Inflammatory macrophage treated with lipopolysaccharide for 1 hour (primary cell): ENCODE measurements around the gene PLCH2.
A peak's percentile ranks its signal among the peaks of the same experiment; 100 is the strongest.
"Not testable (repeated sequence)": the region's sequence is repeated elsewhere in the genome, so short reads cannot be mapped to it uniquely, and the experiment has no call there.

Source experiments
- DNase-seq, 2 donors: peaks; one replicate each; pipeline ENCODE4 v3.0.0-alpha.2; 2020 to 2022

PLCH2 gene, protein sequence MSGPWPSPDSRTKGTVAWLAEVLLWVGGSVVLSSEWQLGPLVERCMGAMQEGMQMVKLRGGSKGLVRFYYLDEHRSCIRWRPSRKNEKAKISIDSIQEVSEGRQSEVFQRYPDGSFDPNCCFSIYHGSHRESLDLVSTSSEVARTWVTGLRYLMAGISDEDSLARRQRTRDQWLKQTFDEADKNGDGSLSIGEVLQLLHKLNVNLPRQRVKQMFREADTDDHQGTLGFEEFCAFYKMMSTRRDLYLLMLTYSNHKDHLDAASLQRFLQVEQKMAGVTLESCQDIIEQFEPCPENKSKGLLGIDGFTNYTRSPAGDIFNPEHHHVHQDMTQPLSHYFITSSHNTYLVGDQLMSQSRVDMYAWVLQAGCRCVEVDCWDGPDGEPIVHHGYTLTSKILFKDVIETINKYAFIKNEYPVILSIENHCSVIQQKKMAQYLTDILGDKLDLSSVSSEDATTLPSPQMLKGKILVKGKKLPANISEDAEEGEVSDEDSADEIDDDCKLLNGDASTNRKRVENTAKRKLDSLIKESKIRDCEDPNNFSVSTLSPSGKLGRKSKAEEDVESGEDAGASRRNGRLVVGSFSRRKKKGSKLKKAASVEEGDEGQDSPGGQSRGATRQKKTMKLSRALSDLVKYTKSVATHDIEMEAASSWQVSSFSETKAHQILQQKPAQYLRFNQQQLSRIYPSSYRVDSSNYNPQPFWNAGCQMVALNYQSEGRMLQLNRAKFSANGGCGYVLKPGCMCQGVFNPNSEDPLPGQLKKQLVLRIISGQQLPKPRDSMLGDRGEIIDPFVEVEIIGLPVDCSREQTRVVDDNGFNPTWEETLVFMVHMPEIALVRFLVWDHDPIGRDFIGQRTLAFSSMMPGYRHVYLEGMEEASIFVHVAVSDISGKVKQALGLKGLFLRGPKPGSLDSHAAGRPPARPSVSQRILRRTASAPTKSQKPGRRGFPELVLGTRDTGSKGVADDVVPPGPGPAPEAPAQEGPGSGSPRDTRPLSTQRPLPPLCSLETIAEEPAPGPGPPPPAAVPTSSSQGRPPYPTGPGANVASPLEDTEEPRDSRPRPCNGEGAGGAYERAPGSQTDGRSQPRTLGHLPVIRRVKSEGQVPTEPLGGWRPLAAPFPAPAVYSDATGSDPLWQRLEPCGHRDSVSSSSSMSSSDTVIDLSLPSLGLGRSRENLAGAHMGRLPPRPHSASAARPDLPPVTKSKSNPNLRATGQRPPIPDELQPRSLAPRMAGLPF (N-terminal part only)

DNA sequence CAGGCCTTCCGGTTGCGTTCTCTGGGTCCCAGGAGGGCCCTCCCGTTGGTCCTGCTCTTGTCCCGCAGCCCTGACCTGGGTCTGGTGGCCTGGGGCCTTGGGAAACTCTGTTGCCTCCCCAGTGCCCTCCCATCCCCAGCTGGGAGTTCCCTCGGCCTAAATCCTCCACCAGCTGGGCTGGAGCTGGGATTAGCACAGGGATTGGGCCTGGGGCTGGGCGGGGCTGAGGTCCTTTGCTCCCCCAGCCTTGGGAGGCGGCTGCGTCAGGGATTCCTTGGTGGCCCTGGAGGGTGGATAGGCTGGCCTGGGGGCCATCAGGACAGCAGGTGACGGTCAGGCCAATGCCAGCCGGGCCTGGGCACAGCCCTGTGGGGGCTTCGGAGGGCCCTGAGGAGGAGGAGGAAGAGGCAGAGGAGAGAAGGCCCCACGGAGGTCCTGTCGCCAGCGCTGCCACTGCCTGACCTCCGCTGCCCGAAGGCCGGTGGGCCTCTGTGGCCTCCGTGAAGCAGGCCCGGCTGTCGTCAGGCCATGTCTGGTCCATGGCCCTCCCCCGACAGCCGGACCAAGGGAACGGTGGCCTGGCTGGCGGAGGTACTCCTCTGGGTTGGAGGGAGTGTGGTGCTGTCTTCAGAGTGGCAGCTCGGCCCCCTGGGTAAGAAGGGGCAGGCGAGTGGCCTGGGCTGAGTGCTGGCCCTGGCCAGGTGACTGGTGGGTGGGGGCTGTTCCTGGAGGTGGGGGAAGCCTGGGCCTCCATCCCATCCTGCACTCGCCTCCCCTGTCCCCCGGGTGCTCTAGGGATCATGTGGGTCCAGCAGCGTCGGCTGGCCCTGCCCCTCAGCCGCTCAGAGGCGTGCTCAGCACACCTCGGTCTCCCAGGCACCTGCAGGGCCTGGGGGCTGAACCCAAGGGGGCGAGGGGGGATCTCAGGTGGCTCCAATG lies at the start of gene PLCH2:
TSS of gene PLCH2 (plus strand) at position 229 of the 939 bp plus-strand sequence. CDS start at position 529, 300 bp downstream.
- DNase-seq, result no peak

DNA sequence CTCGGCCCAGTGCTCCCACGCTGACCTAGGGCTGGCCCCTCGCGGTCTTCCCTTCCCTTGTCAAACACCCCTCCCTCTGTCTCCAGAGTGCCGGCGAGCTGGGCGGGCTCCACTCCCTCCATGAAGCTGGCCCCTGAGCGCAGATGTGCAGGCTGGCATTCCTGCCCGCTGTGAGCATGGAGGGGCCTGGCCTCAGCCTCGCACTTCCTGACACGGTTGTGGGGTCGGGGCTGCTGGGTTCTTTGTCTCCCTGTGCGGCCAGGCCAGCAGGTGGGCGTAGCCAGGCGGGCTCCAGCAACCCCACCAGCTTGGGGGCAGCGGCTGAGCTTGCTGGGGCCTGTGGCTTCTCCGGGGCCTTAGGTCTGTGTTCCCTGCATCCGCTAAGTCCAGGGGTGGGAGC lies 49.5 kb upstream of the PLCH2 start:
- no peak for DNase-seq

DNA sequence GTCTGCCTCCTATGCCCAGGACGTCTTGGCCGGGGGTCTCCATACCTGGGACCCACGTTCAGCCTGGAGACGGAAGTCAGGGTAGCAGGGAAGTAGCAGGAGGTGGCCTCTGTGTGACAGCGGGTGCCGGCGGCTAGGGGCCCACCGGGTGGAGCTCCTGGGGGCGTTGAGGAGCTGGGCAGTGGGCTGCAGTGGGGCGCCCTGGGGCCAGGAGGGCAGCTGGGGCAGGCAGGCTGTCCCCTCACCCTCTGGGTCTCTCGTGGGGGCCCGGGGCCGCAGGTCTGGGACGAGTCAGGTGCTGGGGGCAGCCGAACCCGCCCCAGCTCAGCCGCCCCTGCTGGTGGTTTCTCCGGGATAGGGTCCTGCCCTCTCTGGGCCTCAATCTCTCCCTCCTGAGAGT lies 49.0 kb upstream of the PLCH2 start:
- no peak for DNase-seq

DNA sequence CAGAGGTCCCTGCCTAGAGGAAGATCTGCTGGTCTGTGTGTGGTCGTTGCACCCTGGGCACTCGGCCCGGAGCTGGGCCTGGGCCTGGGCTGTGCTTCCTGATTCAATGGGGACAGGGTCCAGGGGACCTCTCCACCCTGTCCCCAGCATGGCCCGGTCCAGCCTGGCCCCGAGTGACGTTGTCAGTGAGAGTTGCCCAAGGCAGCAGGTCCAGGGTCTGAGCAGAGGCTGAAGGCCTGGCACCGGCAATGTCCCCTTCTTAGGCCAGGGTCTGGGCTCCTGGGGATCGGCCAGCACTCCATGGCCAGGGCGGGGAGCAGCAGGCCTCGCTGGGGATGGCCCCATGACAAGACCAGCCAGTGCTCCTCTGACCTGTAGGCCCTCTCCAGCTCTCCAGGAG lies 48.1 kb upstream of the PLCH2 start:
- no peak for DNase-seq

- DNase-seq, result no peak
Observed at GRCh38 chr1:2428490-2428889, 47.6 kb upstream of the PLCH2 start.

DNA sequence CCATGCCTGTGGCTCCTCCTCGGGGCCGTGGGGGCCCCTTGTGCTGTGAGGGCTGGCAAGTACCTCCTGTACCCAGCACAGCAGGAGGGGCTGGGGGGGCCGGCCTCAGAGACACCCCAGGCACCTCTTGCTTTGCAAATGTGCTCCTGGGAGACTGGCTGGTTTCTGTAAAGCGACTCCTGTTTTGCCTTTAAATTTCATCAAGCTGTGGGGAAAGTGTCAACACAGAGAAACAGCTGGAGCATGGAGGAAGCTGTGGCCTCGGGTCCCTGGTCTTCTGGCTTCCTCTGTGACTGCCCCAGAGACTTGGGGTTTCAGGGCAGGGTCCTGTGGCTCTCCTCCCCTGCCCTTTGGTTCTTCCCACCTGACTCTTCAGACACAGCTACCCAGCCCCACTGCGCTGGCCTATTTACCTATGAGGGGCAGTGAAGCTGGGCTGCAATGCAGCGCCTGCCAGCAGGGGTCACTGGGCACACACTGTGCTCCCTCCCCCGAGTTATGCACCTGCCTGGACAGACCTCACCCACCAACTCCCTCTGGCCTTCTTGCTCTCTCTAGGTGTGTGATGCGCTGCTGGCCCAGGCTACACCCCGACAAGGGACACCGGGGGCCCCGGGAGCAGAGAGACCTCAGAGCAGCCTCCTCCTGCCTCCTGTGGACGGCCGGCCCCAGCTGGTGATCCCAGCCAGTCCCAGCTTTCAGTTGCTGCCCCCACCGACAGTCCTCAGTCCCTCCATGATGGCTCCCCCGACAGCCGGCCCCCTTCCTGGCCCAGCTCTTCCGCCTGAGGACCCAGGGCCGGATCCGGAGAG lies 46.1 kb upstream of the PLCH2 start:
- DNase-seq, result peak in 1 of 2 donors; percentile 5

GRCh38 chr1:2430592-2430973 lies 45.5 kb upstream of the PLCH2 start:
- no peak for DNase-seq

DNA sequence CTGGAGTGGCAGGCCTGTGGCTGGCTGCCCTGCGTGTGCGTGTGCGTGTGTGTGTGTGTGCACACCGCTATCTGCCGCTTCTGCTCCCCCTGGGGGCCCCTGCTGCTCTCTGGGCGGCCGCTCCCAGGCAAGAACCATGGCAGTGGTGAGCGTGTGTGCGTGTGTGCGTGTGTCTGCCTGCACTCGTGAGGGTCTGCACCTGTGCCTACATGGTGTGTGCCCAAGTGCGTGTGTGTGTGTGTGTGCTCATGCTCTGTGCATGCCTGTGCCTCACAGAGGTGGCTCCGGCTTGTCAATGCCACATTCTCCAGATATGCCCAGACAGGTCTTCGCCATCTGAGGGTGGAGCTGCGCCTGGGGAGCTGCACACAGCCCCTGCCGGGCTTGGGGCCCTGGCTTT lies 45.0 kb upstream of the PLCH2 start:
- no peak for DNase-seq

- DNase-seq, result no peak
Observed at GRCh38 chr1:2431518-2431917, 44.6 kb upstream of the PLCH2 start.

DNA sequence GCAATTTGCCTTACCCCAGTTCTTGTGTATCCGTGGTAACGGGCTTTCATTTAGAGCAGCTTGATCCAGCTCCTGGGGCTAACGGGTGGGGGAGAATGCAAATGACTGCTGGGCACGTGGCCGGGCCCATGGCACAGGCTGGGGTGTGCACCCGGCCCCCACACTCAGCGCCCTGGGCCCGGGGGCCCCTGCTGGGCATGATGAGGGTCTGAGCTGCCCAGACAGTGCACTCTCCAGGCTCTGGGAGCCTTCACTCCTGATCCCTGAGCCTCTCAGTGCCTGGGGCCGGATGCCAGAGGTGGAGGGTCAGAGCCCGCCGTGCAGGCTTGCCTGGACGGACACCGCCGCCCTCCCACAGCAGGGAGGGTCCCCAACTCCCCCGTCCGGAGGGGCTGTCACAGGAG lies 43.6 kb upstream of the PLCH2 start:
- no peak for DNase-seq

GRCh38 chr1:2433196-2433595 lies 42.9 kb upstream of the PLCH2 start:
- DNase-seq, result no peak

DNA sequence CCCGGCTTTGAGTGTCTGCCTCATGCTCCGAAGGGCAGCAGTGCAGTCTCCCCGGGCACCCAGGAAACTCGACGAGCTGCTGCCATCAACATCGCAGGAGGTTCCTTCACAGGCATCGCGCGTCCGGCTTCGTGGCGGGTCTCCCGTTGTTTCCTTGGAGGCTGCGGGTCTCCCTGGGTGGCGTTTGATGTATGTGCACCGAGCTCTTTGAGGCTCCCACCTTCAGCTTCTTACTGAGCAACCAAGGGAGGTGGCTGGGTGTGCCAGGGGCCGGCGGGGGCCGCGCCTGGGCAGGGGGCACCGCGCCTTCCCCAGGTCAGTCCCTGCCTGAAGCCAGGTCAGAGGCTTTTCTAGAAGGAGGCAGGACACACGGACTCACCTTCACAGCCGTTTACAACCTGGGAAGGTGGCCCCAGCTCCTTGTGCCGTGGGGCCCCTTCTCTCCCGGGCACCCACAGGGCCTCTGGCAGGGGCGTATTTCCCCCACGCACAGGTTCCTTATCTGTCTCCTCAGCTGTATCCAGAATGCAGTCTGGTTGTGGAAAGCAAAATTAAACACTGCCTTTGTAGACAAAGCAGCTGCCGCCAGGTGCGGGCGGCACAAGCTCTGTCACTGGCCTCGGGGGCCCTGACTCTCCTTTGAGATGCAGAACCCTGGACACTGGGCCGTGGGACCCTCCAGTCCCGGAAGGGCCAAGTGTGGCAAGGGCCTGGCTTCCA lies 42.0 kb upstream of the PLCH2 start:
- no peak for DNase-seq

- DNase-seq, result no peak
Observed at GRCh38 chr1:2435091-2435490, 41.0 kb upstream of the PLCH2 start.

DNA sequence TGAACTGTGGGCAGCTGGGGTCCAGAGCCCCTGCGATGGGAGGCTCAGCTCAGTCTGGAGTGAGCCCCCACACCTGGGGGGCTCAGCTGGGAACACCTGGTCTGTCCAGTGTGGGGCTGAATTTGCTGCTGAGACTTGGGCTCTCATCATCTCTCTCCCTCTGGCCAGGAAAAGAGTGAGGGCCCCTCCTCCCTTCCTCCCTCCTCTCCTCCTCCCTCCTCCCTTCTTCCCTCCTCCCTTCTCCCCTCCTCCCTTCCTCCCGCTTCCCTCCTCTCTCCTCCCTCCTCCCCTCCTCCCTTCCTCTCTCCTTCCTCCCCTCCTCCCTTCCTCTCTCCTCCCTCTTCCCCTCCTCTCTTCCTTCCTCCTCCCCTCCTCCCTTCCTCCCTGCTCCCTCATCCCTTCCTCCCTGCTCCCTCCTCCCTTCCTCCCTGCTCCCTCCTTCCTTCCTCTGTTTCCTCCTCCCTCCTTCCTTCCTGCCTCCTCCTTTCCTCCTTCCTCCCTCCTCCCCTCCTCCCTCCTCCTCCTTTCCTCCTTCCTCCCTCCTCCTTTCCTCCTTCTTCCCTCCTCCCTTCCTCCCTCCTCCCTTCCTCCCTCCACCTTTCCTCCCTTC lies 40.2 kb upstream of the PLCH2 start:
- DNase-seq, result no peak

- no peak for DNase-seq
Observed at GRCh38 chr1:2436876-2437275, 39.2 kb upstream of the PLCH2 start.

DNA sequence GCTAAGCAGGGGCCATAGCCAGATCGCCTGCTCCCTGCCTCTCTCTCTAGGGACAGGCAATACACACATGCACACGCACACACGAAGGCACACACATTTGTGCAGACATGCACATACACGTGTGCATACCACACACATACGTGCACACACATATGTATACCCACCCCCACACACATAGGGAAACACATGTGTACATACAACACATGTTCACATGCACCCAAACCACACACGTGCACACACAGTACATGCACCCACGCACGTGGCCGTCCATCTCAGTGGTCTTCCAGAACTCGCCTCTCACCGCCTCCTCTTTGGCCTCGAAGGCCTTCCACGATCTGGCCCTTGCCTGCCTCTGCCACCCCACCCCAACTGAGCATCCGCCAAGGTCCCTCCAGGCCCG lies 38.5 kb upstream of the PLCH2 start:
- DNase-seq, result no peak

DNA sequence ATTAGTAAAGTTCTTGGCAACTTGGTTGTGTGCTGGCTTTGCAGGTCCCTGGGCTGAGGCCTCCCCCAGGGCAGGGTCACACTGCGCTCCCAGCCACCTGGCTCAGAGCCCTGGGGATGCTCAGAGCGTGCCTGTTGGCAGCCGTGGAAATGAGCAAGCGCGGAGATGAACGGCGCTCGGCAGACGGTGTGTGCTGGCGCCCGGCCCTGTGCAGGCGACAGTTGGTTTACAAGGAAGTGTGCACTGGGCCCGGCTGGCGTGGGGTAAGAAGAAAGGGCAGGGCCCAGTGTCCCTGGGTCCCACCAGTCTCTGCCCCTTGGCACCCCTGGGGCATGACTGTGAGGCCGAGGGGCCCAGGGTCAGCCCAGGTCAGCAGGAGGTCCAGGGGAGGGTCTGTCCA lies 38.1 kb upstream of the PLCH2 start:
- no peak for DNase-seq

DNA sequence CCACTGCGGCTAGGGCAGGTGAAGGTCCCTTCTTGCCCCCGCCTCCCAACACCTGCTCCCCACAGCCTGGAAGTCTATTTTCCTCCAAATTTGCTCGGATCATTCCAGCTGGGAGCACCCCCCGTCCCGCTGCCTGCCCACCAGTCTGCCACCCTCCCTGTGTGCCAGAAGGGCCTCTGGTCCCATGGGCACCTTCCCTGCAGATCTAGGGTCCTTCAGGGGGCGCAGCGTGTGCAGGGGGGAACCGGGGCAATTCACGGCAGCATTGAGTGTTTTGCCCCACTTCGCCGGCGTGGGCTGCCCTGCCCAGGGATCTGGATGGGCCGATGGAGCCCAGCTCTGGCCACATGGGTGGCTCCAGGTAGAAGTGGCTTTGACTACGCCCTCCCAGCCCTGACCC lies 37.4 kb upstream of the PLCH2 start:
- DNase-seq, result no peak

GRCh38 chr1:2439369-2439768 lies 36.7 kb upstream of the PLCH2 start:
- no peak for DNase-seq

DNA sequence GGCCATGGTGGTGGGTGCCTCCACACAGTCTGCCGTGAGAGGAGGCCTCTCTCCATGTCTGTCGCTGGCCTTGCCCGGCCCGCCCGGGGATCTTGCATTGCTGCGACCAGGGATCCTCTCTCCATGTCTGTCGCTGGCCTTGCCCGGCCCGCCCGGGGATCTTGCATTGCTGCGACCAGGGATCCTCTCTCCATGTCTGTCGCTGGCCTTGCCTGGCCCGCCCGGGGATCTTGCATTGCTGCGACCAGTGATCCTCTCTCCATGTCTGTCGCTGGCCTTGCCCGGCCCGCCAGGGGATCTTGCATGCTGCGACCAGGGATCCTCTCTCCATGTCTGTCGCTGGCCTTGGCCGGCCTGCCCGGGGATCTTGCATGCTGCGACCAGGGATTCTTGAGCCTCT lies 35.7 kb upstream of the PLCH2 start:
- DNase-seq, result not testable (repeated sequence)
